ENCODE measurements around the gene RPL18.

RPL18 gene

DNA sequence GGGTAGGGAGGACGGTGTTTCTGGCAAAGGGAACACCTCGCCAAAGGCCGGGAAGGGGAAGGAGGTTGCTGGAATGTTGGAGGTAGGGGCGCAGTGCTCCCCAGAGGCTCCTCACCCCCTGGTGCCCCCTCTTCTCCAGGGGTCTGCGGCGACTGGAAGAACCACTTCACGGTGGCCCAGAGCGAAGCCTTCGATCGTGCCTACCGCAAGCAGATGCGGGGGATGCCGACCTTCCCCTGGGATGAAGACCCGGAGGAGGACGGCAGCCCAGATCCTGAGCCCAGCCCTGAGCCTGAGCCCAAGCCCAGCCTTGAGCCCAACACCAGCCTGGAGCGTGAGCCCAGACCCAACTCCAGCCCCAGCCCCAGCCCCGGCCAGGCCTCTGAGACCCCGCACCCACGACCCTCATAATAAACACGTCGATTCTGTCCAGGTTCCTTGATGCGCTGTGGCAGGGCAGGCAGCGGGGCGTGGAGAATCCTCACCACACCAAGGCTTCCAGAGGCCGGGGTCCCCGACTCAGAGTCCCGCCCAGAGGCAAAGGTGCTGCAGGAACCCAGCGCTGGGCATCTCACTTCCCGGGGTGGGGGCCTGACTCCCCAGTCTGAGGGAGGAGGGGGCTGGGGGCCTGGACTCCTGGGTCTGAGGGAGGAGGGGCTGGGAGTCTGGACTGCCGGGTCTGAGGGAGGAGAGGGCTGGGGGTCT, 19.8 kb downstream of the RPL18 start:
- H3K27me3 ChIP-seq (ENCODE audit: insufficient read depth, poor library complexity, severe bottlenecking), result no peaks in the 10 kb centered on the region
- ATAC-seq (ENCODE audit: low read depth) (no peak), DNase-seq (ENCODE audit: low spot score) (no peak)
- H3K36me3 ChIP-seq (ENCODE audit: low read depth), result no peaks in the 10 kb centered on the region
- H3K4me3 ChIP-seq (ENCODE audit: severe bottlenecking), result no peak overlapping the region
- H3K9me3 ChIP-seq (ENCODE audit: severe bottlenecking), result no peaks in the 10 kb centered on the region
- no peaks in the 10 kb centered on the region for H3K4me1 ChIP-seq (ENCODE audit: insufficient read depth, poor library complexity, severe bottlenecking)
- TF ChIP-seq CTCF (IDR thresholded peaks at IDR 0.05; ENCODE audit: poor library complexity, severe bottlenecking), result no peak
- H3K27ac ChIP-seq (ENCODE audit: poor library complexity, severe bottlenecking), result no peak overlapping the region

DNA sequence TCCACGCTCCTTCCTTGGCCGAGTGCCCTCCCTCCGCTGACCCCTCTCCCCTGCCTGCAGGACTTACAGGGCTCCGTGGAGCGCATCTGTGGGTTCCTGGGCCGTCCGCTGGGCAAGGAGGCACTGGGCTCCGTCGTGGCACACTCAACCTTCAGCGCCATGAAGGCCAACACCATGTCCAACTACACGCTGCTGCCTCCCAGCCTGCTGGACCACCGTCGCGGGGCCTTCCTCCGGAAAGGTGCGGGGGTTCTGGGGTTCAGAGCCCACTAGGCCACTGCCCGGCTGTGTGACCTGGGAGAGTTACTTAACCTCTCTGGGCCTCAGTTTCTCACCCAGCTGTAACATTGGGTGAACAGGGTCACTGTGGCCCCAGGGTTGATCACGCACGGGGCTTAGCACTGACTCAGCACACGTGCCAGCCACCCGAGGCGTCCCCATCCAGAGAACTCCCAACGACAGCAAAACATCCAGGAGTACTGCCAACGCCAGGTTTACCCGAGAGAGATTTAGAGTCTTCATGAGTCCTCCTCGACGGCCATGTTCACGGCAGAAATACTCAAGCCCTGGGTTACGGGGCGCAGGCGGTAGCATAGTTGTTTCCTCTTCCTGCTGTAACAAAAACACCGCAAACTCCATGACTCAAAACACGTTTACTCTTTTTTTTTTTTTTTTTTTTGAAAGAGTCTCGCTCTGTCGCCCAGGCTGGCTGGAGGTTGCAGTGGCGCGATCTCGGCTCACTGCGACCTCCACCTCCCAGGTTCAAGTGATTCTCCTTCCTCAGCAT, 22.1 kb downstream of the RPL18 start:
- Histone ChIP-seq H3K27ac (ENCODE audit: poor library complexity, severe bottlenecking) (no peak overlapping the region), H3K4me3 (ENCODE audit: severe bottlenecking) (no peak overlapping the region), H3K9me3 (ENCODE audit: severe bottlenecking) (no peaks in the 10 kb centered on the region), H3K4me1 (ENCODE audit: insufficient read depth, poor library complexity, severe bottlenecking) (no peaks in the 10 kb centered on the region), H3K27me3 (ENCODE audit: insufficient read depth, poor library complexity, severe bottlenecking) (no peaks in the 10 kb centered on the region), H3K36me3 (ENCODE audit: low read depth) (no peaks in the 10 kb centered on the region)
- DNase-seq (ENCODE audit: low spot score) (no peak), ATAC-seq (ENCODE audit: low read depth) (no peak)
- TF ChIP-seq CTCF (IDR thresholded peaks at IDR 0.05; ENCODE audit: poor library complexity, severe bottlenecking), result no peak

DNA sequence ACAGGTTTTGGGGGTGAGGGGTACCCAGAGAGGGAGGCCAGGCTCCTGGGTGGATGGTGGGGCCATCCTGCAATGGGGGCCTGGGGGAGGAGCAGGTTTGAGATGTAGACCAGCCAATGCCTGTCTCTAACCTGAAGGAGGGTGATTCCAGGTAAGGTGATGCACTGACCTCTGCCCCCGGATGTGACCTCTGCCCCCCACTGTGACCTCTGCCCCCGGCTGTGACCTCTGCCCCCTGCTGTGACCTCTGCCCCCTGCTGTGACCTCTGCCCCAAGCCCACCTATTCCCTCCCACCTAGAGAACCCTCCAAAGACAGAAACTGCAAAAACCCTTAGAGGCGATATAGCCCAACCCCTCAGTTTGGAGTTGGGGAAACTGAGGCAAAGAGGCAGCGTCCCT, 22.7 kb downstream of the RPL18 start:
- Histone ChIP-seq H3K27ac (ENCODE audit: poor library complexity, severe bottlenecking) (no peak overlapping the region), H3K9me3 (ENCODE audit: severe bottlenecking) (no peaks in the 10 kb centered on the region), H3K36me3 (ENCODE audit: low read depth) (no peaks in the 10 kb centered on the region), H3K4me1 (ENCODE audit: insufficient read depth, poor library complexity, severe bottlenecking) (no peaks in the 10 kb centered on the region), H3K27me3 (ENCODE audit: insufficient read depth, poor library complexity, severe bottlenecking) (no peaks in the 10 kb centered on the region), H3K4me3 (ENCODE audit: severe bottlenecking) (no peak overlapping the region)
- no peak for TF ChIP-seq CTCF (IDR thresholded peaks at IDR 0.05; ENCODE audit: poor library complexity, severe bottlenecking)
- ATAC-seq (ENCODE audit: low read depth), result no peak
- no peak for DNase-seq (ENCODE audit: low spot score)

- no peaks in the 10 kb centered on the region for H3K36me3 ChIP-seq (ENCODE audit: low read depth)
- TF ChIP-seq CTCF (IDR thresholded peaks at IDR 0.05; ENCODE audit: poor library complexity, severe bottlenecking), result no peak
- no peaks in the 10 kb centered on the region for H3K27me3 ChIP-seq (ENCODE audit: insufficient read depth, poor library complexity, severe bottlenecking)
- DNase-seq (ENCODE audit: low spot score) (no peak), ATAC-seq (ENCODE audit: low read depth) (no peak)
- H3K27ac ChIP-seq (ENCODE audit: poor library complexity, severe bottlenecking), result no peak overlapping the region
- no peaks in the 10 kb centered on the region for H3K4me1 ChIP-seq (ENCODE audit: insufficient read depth, poor library complexity, severe bottlenecking)
- no peak overlapping the region for H3K4me3 ChIP-seq (ENCODE audit: severe bottlenecking)
- H3K9me3 ChIP-seq (ENCODE audit: severe bottlenecking), result no peaks in the 10 kb centered on the region
Observed at GRCh38 chr19:48595833-48596232, 23.1 kb downstream of the RPL18 start.

- Histone ChIP-seq H3K36me3 (ENCODE audit: low read depth) (no peaks in the 10 kb centered on the region), H3K4me3 (ENCODE audit: severe bottlenecking) (no peak overlapping the region), H3K27me3 (ENCODE audit: insufficient read depth, poor library complexity, severe bottlenecking) (no peaks in the 10 kb centered on the region), H3K9me3 (ENCODE audit: severe bottlenecking) (no peaks in the 10 kb centered on the region), H3K4me1 (ENCODE audit: insufficient read depth, poor library complexity, severe bottlenecking) (no peaks in the 10 kb centered on the region), H3K27ac (ENCODE audit: poor library complexity, severe bottlenecking) (no peak overlapping the region)
- ATAC-seq (ENCODE audit: low read depth) (no peak), DNase-seq (ENCODE audit: low spot score) (no peak)
- no peak for TF ChIP-seq CTCF (IDR thresholded peaks at IDR 0.05; ENCODE audit: poor library complexity, severe bottlenecking)
Observed at GRCh38 chr19:48595171-48595570, 23.8 kb downstream of the RPL18 start.
